H9 (cell line): Measurements from ENCODE around the gene DCAF12. TPM values are rescaled to one million over a fixed set of nuclear protein-coding genes. Genes with fewer than 3 reads are reported as not detected.

Experiments
- DNase-seq: peaks from one replicate; pipeline ENCODE4 v3.0.0-alpha.2; 2017
- H2AFZ ChIP-seq: one replicate; pipeline ENCODE4 v1.6.1; 2013; ENCODE audit warnings: mild to moderate bottlenecking, low read length, control low read depth, moderate library complexity
- H2AK5ac ChIP-seq: 2 replicates; pipeline ENCODE4 v1.6.1; 2013; ENCODE audit warnings: low read length, control low read depth, mixed read lengths; ENCODE audit not compliant: insufficient read length
- H2BK120ac ChIP-seq: one replicate; pipeline ENCODE4 v1.6.1; 2013; ENCODE audit warnings: low read depth, mild to moderate bottlenecking, low read length, control low read depth, inconsistent platforms; ENCODE audit not compliant: poor library complexity, severe bottlenecking
- H2BK12ac ChIP-seq: 2 replicates; pipeline ENCODE4 v1.6.1; 2013; ENCODE audit warnings: low read length, control low read depth, mixed read lengths, low read depth; ENCODE audit not compliant: insufficient read length
- H2BK15ac ChIP-seq: 2 replicates; pipeline ENCODE4 v1.6.1; 2013; ENCODE audit warnings: low read depth, low read length, control low read depth
- H2BK20ac ChIP-seq: one replicate; pipeline ENCODE4 v1.6.1; 2013; ENCODE audit warnings: low read depth, mild to moderate bottlenecking, low read length, control low read depth, inconsistent platforms; ENCODE audit not compliant: poor library complexity, severe bottlenecking
- H2BK5ac ChIP-seq: 2 replicates; pipeline ENCODE4 v1.6.1; 2013; ENCODE audit warnings: low read length, control low read depth, mixed read lengths; ENCODE audit not compliant: insufficient read length
- H3K14ac ChIP-seq: 2 replicates; pipeline ENCODE4 v1.6.1; 2013; ENCODE audit warnings: low read length, control low read depth; ENCODE audit not compliant: insufficient read depth
- H3K18ac ChIP-seq: 2 replicates; pipeline ENCODE4 v1.6.1; 2013; ENCODE audit warnings: low read depth, mild to moderate bottlenecking, mixed read lengths, low read length, control low read depth; ENCODE audit not compliant: insufficient read length
- H3K23ac ChIP-seq: 2 replicates; pipeline ENCODE4 v1.6.1; 2013; ENCODE audit warnings: low read length, control low read depth, mixed read lengths, low read depth; ENCODE audit not compliant: insufficient read length
- H3K23me2 ChIP-seq: 2 replicates; pipeline ENCODE4 v1.6.1; 2013; ENCODE audit warnings: low read depth, mild to moderate bottlenecking, mixed read lengths, low read length, control low read depth; ENCODE audit not compliant: insufficient read length, poor library complexity, severe bottlenecking
- H3K27ac ChIP-seq: 2 replicates; pipeline ENCODE4 v1.5.1; 2013; ENCODE audit warnings: low read length, control low read depth, mixed read lengths, low read depth; ENCODE audit not compliant: insufficient read length
- H3K27me3 ChIP-seq: 2 replicates; pipeline ENCODE4 v1.6.1; 2013; ENCODE audit warnings: low read length, control low read depth, inconsistent platforms; ENCODE audit not compliant: insufficient read depth
- H3K4ac ChIP-seq: 2 replicates; pipeline ENCODE4 v1.6.1; 2013; ENCODE audit warnings: low read depth, mild to moderate bottlenecking, control low read depth, inconsistent platforms, low read length, moderate library complexity
- H3K4me1 ChIP-seq: 2 replicates; pipeline ENCODE4 v1.6.1; 2013; ENCODE audit warnings: low read length, control low read depth, inconsistent platforms; ENCODE audit not compliant: insufficient read depth
- H3K4me2 ChIP-seq: 2 replicates; pipeline ENCODE4 v1.6.1; 2013; ENCODE audit warnings: low read length, control low read depth, mixed read lengths; ENCODE audit not compliant: insufficient read length, insufficient read depth
- H3K56ac ChIP-seq: 2 replicates; pipeline ENCODE4 v1.6.1; 2013; ENCODE audit warnings: low read depth, mild to moderate bottlenecking, mixed read lengths, low read length, control low read depth; ENCODE audit not compliant: insufficient read length
- H3K79me1 ChIP-seq: 2 replicates; pipeline ENCODE4 v1.6.1; 2013; ENCODE audit warnings: low read depth, mild to moderate bottlenecking, moderate library complexity, low read length, control low read depth, inconsistent platforms; ENCODE audit not compliant: insufficient read depth, poor library complexity, severe bottlenecking
- H3K79me2 ChIP-seq: 2 replicates; pipeline ENCODE4 v1.6.1; 2013; ENCODE audit warnings: low read length, control low read depth, inconsistent platforms; ENCODE audit not compliant: insufficient read depth
- H3K9ac ChIP-seq: 2 replicates; pipeline ENCODE4 v1.6.1; 2013; ENCODE audit warnings: low read length, control low read depth, mixed read lengths; ENCODE audit not compliant: insufficient read length; ENCODE audit errors: extremely low read depth
- H3K9me3 ChIP-seq: one replicate; pipeline ENCODE4 v1.6.1; 2013; ENCODE audit warnings: low read depth, low read length, inconsistent platforms; ENCODE audit not compliant: control insufficient read depth
- H3T11ph ChIP-seq: one replicate; pipeline ENCODE4 v1.6.1; 2013; ENCODE audit warnings: mild to moderate bottlenecking, low read length, control low read depth, inconsistent platforms
- H4K20me1 ChIP-seq: one replicate; pipeline ENCODE4 v1.6.1; 2013; ENCODE audit not compliant: control insufficient read depth, insufficient read length, insufficient read depth
- H4K5ac ChIP-seq: 2 replicates; pipeline ENCODE4 v1.6.1; 2013; ENCODE audit warnings: low read depth, mild to moderate bottlenecking, mixed read lengths, low read length, control low read depth; ENCODE audit not compliant: insufficient read length
- H4K8ac ChIP-seq: replicated peaks from 2 replicates; pipeline ENCODE4 v1.6.1; 2013; ENCODE audit warnings: low read length, control low read depth, mixed read lengths, low read depth; ENCODE audit not compliant: insufficient read length
- H4K91ac ChIP-seq: 2 replicates; pipeline ENCODE4 v1.6.1; 2013; ENCODE audit warnings: low read depth, mild to moderate bottlenecking, moderate library complexity, mixed read lengths, low read length, control low read depth; ENCODE audit not compliant: insufficient read length
- H3K27ac Mint-ChIP-seq, 3 experiments: 2 replicates in 2 of 3; 3 replicates in 1 of 3; pipeline ENCODE4 v1.8.0; 2020 to 2021; ENCODE audit warnings: mixed read lengths in 3 of 3, mild to moderate bottlenecking in 1 of 3, moderate library complexity in 1 of 3
- H3K27me3 Mint-ChIP-seq: 2 replicates; pipeline ENCODE4 v1.8.0; 2021; ENCODE audit warnings: low read depth, mild to moderate bottlenecking, moderate library complexity, mixed read lengths
- H3K36me3 Mint-ChIP-seq, 3 experiments: 2 replicates in 2 of 3; 3 replicates in 1 of 3; pipeline ENCODE4 v1.8.0; 2020 to 2021; ENCODE audit warnings: low read depth in 3 of 3, mixed read lengths in 3 of 3; ENCODE audit not compliant: insufficient read depth in 1 of 3
- H3K4me1 Mint-ChIP-seq, 2 experiments: 2 replicates each; pipeline ENCODE4 v1.8.0; 2020; ENCODE audit warnings: mixed read lengths in 2 of 2
- H3K4me3 Mint-ChIP-seq, 2 experiments: 2 replicates in 1 of 2; 3 replicates in 1 of 2; pipeline ENCODE4 v1.8.0; 2020 to 2021; ENCODE audit warnings: mild to moderate bottlenecking in 2 of 2, mixed read lengths in 2 of 2, moderate library complexity in 1 of 2
- H3K9me3 Mint-ChIP-seq, 2 experiments: 2 replicates in 1 of 2; 3 replicates in 1 of 2; pipeline ENCODE4 v1.8.0; 2020; ENCODE audit warnings: mild to moderate bottlenecking in 2 of 2, mixed read lengths in 2 of 2, moderate library complexity in 1 of 2
- CTCF ChIP-seq: fragments of 200-600 bp; sonication (generic); conservative IDR thresholded peaks from 3 replicates; pipeline ENCODE4 v1.8.0; 2021; ENCODE audit warnings: antibody characterized with exemption, mild to moderate bottlenecking
- WGBS: extraction: QIAGEN DNeasy Blood & Tissue Kit; methylation state at CpG from one replicate; pipeline ENCODE4 v1.1.7; 2013; ENCODE audit warnings: missing lambda C conversion rate, low lambda C conversion rate, mixed read lengths; ENCODE audit not compliant: insufficient read length; ENCODE audit errors: extremely low coverage; 5-methylcytosine and 5-hydroxymethylcytosine counted together
- total RNA-seq: library from RNA; stranded (reverse); gene quantifications from 2 replicates; pipeline ENCODE4 v1.2.1, GENCODE V29; 2021

The DCAF12 gene
- total RNA-seq, 1 experiment from 2014 or later = 33.6 TPM

DNA sequence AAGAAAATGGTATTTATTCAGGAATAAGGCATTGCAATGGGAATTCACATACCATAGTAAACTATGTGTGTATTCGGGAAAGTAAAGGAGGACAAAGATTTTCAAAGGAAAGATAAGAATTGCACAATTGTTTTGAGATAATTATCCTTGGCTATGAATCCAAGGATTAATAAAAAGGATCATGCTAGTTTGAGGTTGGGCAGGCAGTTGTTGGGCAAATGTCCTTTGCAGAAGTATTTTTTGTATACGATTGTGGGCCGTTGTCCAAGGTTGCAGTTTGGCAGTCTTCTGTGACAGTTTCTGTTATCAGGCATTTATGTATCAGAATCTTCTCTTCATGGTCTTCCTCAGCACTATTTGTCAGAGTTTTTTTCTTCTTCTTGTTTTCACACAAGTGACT, 67.2 kb downstream of the DCAF12 start:
- Mint-ChIP-seq H3K27me3 (no peaks in the 10 kb centered on the region), H3K4me1 (no peaks in the 10 kb centered on the region), H3K36me3 (no peaks in the 10 kb centered on the region), H3K4me3 (no peak overlapping the region), H3K9me3 (no peaks in the 10 kb centered on the region), H3K27ac (no peak overlapping the region)
- no peak overlapping the region for H2BK15ac ChIP-seq
- no peak overlapping the region for H2AFZ ChIP-seq
- H3K4me1 ChIP-seq = no peaks in the 10 kb centered on the region
- no peak overlapping the region for H2BK120ac ChIP-seq
- no peaks in the 10 kb centered on the region for H3K79me2 ChIP-seq
- no peak overlapping the region for H2AK5ac ChIP-seq
- H4K20me1 ChIP-seq = no peaks in the 10 kb centered on the region
- no peak overlapping the region for H2BK12ac ChIP-seq
- H3K9me3 ChIP-seq = no peaks in the 10 kb centered on the region
- no peaks in the 10 kb centered on the region for H3K79me1 ChIP-seq
- H3K9ac ChIP-seq = no peak overlapping the region
- H3K56ac ChIP-seq = no peak overlapping the region
- no peak overlapping the region for H4K91ac ChIP-seq
- no peak overlapping the region for H3K14ac ChIP-seq
- no CpG with 5 or more reads among the region's 3 CpGs for WGBS
- no peak for TF ChIP-seq CTCF
- no peaks in the 10 kb centered on the region for H3K27me3 ChIP-seq
- no peak overlapping the region for H3K18ac ChIP-seq
- H3K23me2 ChIP-seq = no peaks in the 10 kb centered on the region
- H3K4me2 ChIP-seq = no peak overlapping the region
- H3T11ph ChIP-seq = no peak overlapping the region
- H3K4ac ChIP-seq = no peak overlapping the region
- H3K23ac ChIP-seq = no peak overlapping the region
- no peak overlapping the region for H4K5ac ChIP-seq
- H4K8ac ChIP-seq = no peak overlapping the region
- no peak overlapping the region for H3K27ac ChIP-seq
- no peak for DNase-seq
- H2BK20ac ChIP-seq = no peak overlapping the region
- no peak overlapping the region for H2BK5ac ChIP-seq
